Measurements from ENCODE around the gene SULT2B1. TPM values are rescaled to one million over a fixed set of nuclear protein-coding genes. Genes with fewer than 3 reads are reported as not detected.

SULT2B1 gene
- total RNA-seq, 2 donors from 2014 or later: 0.35 to 2.4 TPM

GRCh38 chr19:48511800-48512503, 40.0 kb upstream of the SULT2B1 start, which contains the start of gene LMTK3:
TSS of gene LMTK3 (minus strand) at chr19:48511835. CDS start at chr19:48511576, 259 bp downstream.
- no peak within 1 kb of the TSS for H3K9ac ChIP-seq (ENCODE audit: extremely low read depth, low read length, poor library complexity, severe bottlenecking)
- WGBS, 2 experiments (ENCODE audit: insufficient coverage in 1 of 2, insufficient read length in 1 of 2): 29 to 36% methylated on average over 12 to 31 of the region's 32 CpGs
- Mint-ChIP-seq H3K27me3 (ENCODE audit: insufficient read depth) (peaks cover 23% of the 10 kb centered on the region), H3K36me3 (ENCODE audit: low read depth) (no peaks in the 10 kb centered on the region), H3K4me1 (peaks cover 7% of the 10 kb centered on the region), H3K9me3 (no peaks in the 10 kb centered on the region), H3K27ac (no peak within 1 kb of the TSS), H3K4me3 (peak within 1 kb of the TSS; percentile 54)
- TF ChIP-seq, protein P1, sequence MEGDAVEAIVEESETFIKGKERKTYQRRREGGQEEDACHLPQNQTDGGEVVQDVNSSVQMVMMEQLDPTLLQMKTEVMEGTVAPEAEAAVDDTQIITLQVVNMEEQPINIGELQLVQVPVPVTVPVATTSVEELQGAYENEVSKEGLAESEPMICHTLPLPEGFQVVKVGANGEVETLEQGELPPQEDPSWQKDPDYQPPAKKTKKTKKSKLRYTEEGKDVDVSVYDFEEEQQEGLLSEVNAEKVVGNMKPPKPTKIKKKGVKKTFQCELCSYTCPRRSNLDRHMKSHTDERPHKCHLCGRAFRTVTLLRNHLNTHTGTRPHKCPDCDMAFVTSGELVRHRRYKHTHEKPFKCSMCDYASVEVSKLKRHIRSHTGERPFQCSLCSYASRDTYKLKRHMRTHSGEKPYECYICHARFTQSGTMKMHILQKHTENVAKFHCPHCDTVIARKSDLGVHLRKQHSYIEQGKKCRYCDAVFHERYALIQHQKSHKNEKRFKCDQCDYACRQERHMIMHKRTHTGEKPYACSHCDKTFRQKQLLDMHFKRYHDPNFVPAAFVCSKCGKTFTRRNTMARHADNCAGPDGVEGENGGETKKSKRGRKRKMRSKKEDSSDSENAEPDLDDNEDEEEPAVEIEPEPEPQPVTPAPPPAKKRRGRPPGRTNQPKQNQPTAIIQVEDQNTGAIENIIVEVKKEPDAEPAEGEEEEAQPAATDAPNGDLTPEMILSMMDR (conservative IDR thresholded peaks at IDR 0.05): no peak
- H3K4me1 ChIP-seq (ENCODE audit: control insufficient read depth, insufficient read depth, low read length): no peaks in the 10 kb centered on the region
- no peak for DNase-seq
- H3K27me3 ChIP-seq (ENCODE audit: control insufficient read depth, insufficient read depth, low read length, poor library complexity, severe bottlenecking): peaks cover 19% of the 10 kb centered on the region
- H3K4me3 ChIP-seq (ENCODE audit: low read length): peak within 1 kb of the TSS; percentile 67
- H3K27ac ChIP-seq (ENCODE audit: low read depth, low read length): no peak within 1 kb of the TSS
- H3K9me3 ChIP-seq (ENCODE audit: control insufficient read depth, low read length): no peaks in the 10 kb centered on the region
- H3K36me3 ChIP-seq (ENCODE audit: control insufficient read depth, insufficient read depth, low read length): no peaks in the 10 kb centered on the region

DNA sequence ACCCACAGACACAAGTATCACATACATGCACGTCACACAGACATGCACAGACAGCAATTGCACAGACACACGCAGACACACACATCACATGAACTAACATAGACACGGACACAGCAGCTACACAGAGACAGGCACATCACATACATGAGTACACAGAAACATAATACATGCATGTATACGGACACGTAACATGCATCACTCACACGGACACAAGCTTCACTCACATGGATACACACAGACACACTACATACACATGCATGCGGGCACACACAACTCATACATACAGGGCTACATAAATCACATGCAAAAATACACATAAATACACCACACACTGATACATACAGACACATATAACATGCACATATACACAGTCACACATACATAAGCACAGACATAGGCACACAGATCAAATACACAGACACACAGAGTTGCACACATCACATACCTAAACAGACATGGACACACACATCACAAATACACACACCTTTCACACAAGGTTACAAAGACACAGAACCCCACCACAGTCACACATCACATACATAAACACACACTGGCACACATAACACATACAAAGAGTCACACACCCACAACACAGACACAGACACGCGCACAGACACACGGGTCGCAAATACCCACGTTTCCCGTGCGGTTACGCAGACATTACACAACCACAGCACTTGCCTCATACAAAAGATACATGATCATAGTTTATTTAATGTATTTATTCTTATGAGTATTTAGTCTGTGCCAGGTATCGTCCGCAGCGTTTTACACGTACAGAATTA, 39.3 kb upstream of the SULT2B1 start:
- Mint-ChIP-seq H3K4me3 (no peak overlapping the region), H3K36me3 (ENCODE audit: low read depth) (no peaks in the 10 kb centered on the region), H3K4me1 (peaks cover 7% of the 10 kb centered on the region), H3K27ac (no peak overlapping the region), H3K9me3 (no peaks in the 10 kb centered on the region), H3K27me3 (ENCODE audit: insufficient read depth) (peaks cover 23% of the 10 kb centered on the region)
- Histone ChIP-seq H3K9ac (ENCODE audit: extremely low read depth, low read length, poor library complexity, severe bottlenecking) (no peak overlapping the region), H3K4me1 (ENCODE audit: control insufficient read depth, insufficient read depth, low read length) (no peaks in the 10 kb centered on the region), H3K9me3 (ENCODE audit: control insufficient read depth, low read length) (no peaks in the 10 kb centered on the region), H3K27me3 (ENCODE audit: control insufficient read depth, insufficient read depth, low read length, poor library complexity, severe bottlenecking) (peaks cover 19% of the 10 kb centered on the region), H3K4me3 (ENCODE audit: low read length) (no peak overlapping the region), H3K27ac (ENCODE audit: low read depth, low read length) (no peak overlapping the region), H3K36me3 (ENCODE audit: control insufficient read depth, insufficient read depth, low read length) (no peaks in the 10 kb centered on the region)
- TF ChIP-seq, protein P1 (conservative IDR thresholded peaks at IDR 0.05): no peak
- DNase-seq: no peak
- WGBS, 2 experiments (ENCODE audit: insufficient coverage in 1 of 2, insufficient read length in 1 of 2): 68 to 76% methylated on average over 7 to 16 of the region's 19 CpGs

GRCh38 chr19:48513289-48514122, 38.5 kb upstream of the SULT2B1 start:
- Mint-ChIP-seq H3K4me3 (no peak overlapping the region), H3K36me3 (ENCODE audit: low read depth) (no peaks in the 10 kb centered on the region), H3K9me3 (no peaks in the 10 kb centered on the region), H3K27ac (peak overlapping the region; percentile 2), H3K4me1 (peaks cover 7% of the 10 kb centered on the region), H3K27me3 (ENCODE audit: insufficient read depth) (peaks cover 18% of the 10 kb centered on the region)
- DNase-seq: peak; percentile 94
- H3K9ac ChIP-seq (ENCODE audit: extremely low read depth, low read length, poor library complexity, severe bottlenecking): no peak overlapping the region
- TF ChIP-seq, protein P1 (conservative IDR thresholded peaks at IDR 0.05): no peak
- peaks cover 19% of the 10 kb centered on the region for H3K27me3 ChIP-seq (ENCODE audit: control insufficient read depth, insufficient read depth, low read length, poor library complexity, severe bottlenecking)
- WGBS, 2 experiments (ENCODE audit: insufficient coverage in 1 of 2, insufficient read length in 1 of 2): 3 to 8% methylated on average over 25 to 54 of the region's 54 CpGs
- H3K27ac ChIP-seq (ENCODE audit: low read depth, low read length): no peak overlapping the region
- H3K4me3 ChIP-seq (ENCODE audit: low read length): peak overlapping the region; percentile 83
- no peaks in the 10 kb centered on the region for H3K4me1 ChIP-seq (ENCODE audit: control insufficient read depth, insufficient read depth, low read length)
- H3K9me3 ChIP-seq (ENCODE audit: control insufficient read depth, low read length): no peaks in the 10 kb centered on the region
- H3K36me3 ChIP-seq (ENCODE audit: control insufficient read depth, insufficient read depth, low read length): no peaks in the 10 kb centered on the region
